ENCODE results near the gene NFE2L3. TPM values are rescaled to one million over a fixed set of nuclear protein-coding genes. Genes with fewer than 3 reads are reported as not detected.
A peak's percentile ranks its signal among the peaks of the same experiment; 100 is the strongest.

The NFE2L3 gene
- total and polyA plus RNA-seq, 7 experiments from 2014 or later: 1.1 to 49.5 (median 4.5) TPM

- peaks cover 0 to 14% (median 0%) of the 10 kb centered on the region in 11 donors for H3K9me3 Mint-ChIP-seq
- peak overlapping the region in 8 of 9 donors; percentile 10 to 89 (median 71) for H3K27ac Mint-ChIP-seq
- no peaks in the 10 kb centered on the region for H3K27me3 Mint-ChIP-seq
- H3K36me3 ChIP-seq (ENCODE audit: control insufficient read depth in 2 of 3, insufficient read depth in 3 of 3, low read length in 3 of 3): peaks cover 28 to 46% (median 30%) of the 10 kb centered on the region in 3 experiments
- ATAC-seq (peak; percentile 7), DNase-seq (no peak)
- CTCF ChIA-PET: interaction anchor here (0.8 to 2.4 kb wide), 7 partner anchors 9 to 181 kb away, joined by 3 to 17 read pairs (median 6); partner anchors contain the start of gene NFE2L3
- no peak overlapping the region for H3K4me3 ChIP-seq (ENCODE audit: low read length)
- peaks cover 5 to 71% (median 50%) of the 10 kb centered on the region in 5 donors for H3K36me3 Mint-ChIP-seq
- no peaks in the 10 kb centered on the region for H3K27me3 ChIP-seq (ENCODE audit: control insufficient read depth in 2 of 2, insufficient read depth in 2 of 2, low read length in 2 of 2)
- H3K27ac ChIP-seq (ENCODE audit: low read depth, low read length): no peak overlapping the region
- peaks cover 21 to 28% of the 10 kb centered on the region in 2 donors for H3K4me1 ChIP-seq (ENCODE audit: control insufficient read depth in 2 of 2, insufficient read depth in 2 of 2, low read length in 2 of 2)
- peaks cover 54 to 98% (median 86%) of the 10 kb centered on the region in 7 donors for H3K4me1 Mint-ChIP-seq
- POLR2A ChIA-PET: interaction anchor here (0.7 to 12.5 kb wide), 15 partner anchors 9 to 1474 kb away, joined by 3 to 289 read pairs (median 5); partner anchors contain the start of genes CBX3, HIBADH, HNRNPA2B1 and NFE2L3
- H3K4me3 Mint-ChIP-seq: peak overlapping the region in 2 of 10 donors; percentile 32 to 44
- intact Hi-C loops (cut with micrococcal nuclease): loop anchor here in 1 of 2 donors (1.0 kb wide), 1 partner anchor 8 kb away; no protein-coding TSS in a partner anchor
- H3K9me3 ChIP-seq (ENCODE audit: control insufficient read depth in 2 of 3, low read length in 3 of 3): no peaks in the 10 kb centered on the region
These were observed 36.4 kb downstream of the NFE2L3 start for GRCh38 chr7:26188206-26188956.

GRCh38 chr7:26188957-26189541, 37.1 kb downstream of the NFE2L3 start:
- ChIA-PET POLR2A (interaction anchor here (0.7 to 12.5 kb wide), 14 partner anchors 8 to 1474 kb away, joined by 3 to 289 read pairs (median 4); partner anchors contain the start of genes CBX3, HIBADH, HNRNPA2B1 and NFE2L3), CTCF (interaction anchor here (0.6 to 2.4 kb wide), 7 partner anchors 9 to 180 kb away, joined by 3 to 17 read pairs (median 6); no protein-coding TSS in a partner anchor)
- peaks cover 27 to 34% of the 10 kb centered on the region in 2 donors for H3K4me1 ChIP-seq (ENCODE audit: control insufficient read depth in 2 of 2, insufficient read depth in 2 of 2, low read length in 2 of 2)
- no peaks in the 10 kb centered on the region for H3K9me3 ChIP-seq (ENCODE audit: control insufficient read depth in 2 of 3, low read length in 3 of 3)
- DNase-seq (no peak), ATAC-seq (peak; percentile 3)
- peaks cover 31 to 52% (median 34%) of the 10 kb centered on the region in 3 experiments for H3K36me3 ChIP-seq (ENCODE audit: control insufficient read depth in 2 of 3, insufficient read depth in 3 of 3, low read length in 3 of 3)
- no peak overlapping the region for H3K27ac ChIP-seq (ENCODE audit: low read depth, low read length)
- Mint-ChIP-seq H3K4me1 (peaks cover 60 to 99% (median 87%) of the 10 kb centered on the region in 7 donors), H3K4me3 (peak overlapping the region in 1 of 10 donors; percentile 32), H3K27me3 (no peaks in the 10 kb centered on the region), H3K27ac (peak overlapping the region in 7 of 9 donors; percentile 10 to 89 (median 70)), H3K9me3 (peaks cover 0 to 14% (median 0%) of the 10 kb centered on the region in 11 donors), H3K36me3 (peaks cover 10 to 73% (median 57%) of the 10 kb centered on the region in 5 donors)
- no peak overlapping the region for H3K4me3 ChIP-seq (ENCODE audit: low read length)
- no peaks in the 10 kb centered on the region for H3K27me3 ChIP-seq (ENCODE audit: control insufficient read depth in 2 of 2, insufficient read depth in 2 of 2, low read length in 2 of 2)
- intact Hi-C loops (cut with micrococcal nuclease): loop anchor here in 1 of 2 donors (1.0 kb wide), 1 partner anchor 9 kb away; no protein-coding TSS in a partner anchor

DNA sequence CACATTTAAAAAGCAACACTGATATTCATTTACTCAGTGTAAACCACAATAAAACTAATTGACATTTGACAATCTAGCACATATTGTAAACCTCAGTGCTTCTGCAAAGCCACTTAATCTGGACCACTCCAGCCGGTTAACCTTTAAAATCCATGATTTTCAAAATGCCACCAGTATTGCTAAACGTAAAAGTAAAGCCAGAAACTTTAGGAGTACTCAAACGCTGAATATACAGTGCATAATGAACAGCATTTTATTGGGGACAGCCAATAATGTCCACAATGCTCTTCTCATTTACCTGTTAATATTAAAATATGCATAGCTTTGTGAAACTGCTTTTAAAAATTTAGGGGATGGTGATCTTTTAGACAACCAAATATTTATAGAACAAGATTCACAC, 37.7 kb downstream of the NFE2L3 start:
- Mint-ChIP-seq H3K36me3 (peaks cover 11 to 70% (median 54%) of the 10 kb centered on the region in 5 donors), H3K4me1 (peaks cover 62 to 99% (median 89%) of the 10 kb centered on the region in 7 donors), H3K27me3 (no peaks in the 10 kb centered on the region), H3K27ac (peak overlapping the region in 2 of 9 donors; percentile 56 to 70), H3K4me3 (no peak overlapping the region), H3K9me3 (peaks cover 0 to 9% (median 0%) of the 10 kb centered on the region in 11 donors)
- CTCF ChIA-PET: interaction anchor here (0.6 to 2.4 kb wide), 4 partner anchors 8 to 180 kb away, joined by 3 to 17 read pairs (median 7); no protein-coding TSS in a partner anchor
- Histone ChIP-seq H3K9me3 (ENCODE audit: control insufficient read depth in 2 of 3, low read length in 3 of 3) (no peaks in the 10 kb centered on the region), H3K36me3 (ENCODE audit: control insufficient read depth in 2 of 3, insufficient read depth in 3 of 3, low read length in 3 of 3) (peaks cover 34 to 58% (median 34%) of the 10 kb centered on the region in 3 experiments), H3K4me1 (ENCODE audit: control insufficient read depth in 2 of 2, insufficient read depth in 2 of 2, low read length in 2 of 2) (peaks cover 34 to 39% of the 10 kb centered on the region in 2 donors), H3K27me3 (ENCODE audit: control insufficient read depth in 2 of 2, insufficient read depth in 2 of 2, low read length in 2 of 2) (no peaks in the 10 kb centered on the region), H3K27ac (ENCODE audit: low read depth, low read length) (no peak overlapping the region), H3K4me3 (ENCODE audit: low read length) (no peak overlapping the region)
- intact Hi-C loops (cut with micrococcal nuclease): loop anchor here in 1 of 2 donors (1.0 to 2.0 kb wide), 2 partner anchors 9 to 19 kb away; no protein-coding TSS in a partner anchor
- DNase-seq (no peak), ATAC-seq (no peak)
- POLR2A ChIA-PET: interaction anchor here (1.1 to 12.5 kb wide), 9 partner anchors 7 to 99 kb away, joined by 3 to 289 read pairs (median 7); partner anchors contain the start of genes CBX3, HNRNPA2B1 and NFE2L3

DNA sequence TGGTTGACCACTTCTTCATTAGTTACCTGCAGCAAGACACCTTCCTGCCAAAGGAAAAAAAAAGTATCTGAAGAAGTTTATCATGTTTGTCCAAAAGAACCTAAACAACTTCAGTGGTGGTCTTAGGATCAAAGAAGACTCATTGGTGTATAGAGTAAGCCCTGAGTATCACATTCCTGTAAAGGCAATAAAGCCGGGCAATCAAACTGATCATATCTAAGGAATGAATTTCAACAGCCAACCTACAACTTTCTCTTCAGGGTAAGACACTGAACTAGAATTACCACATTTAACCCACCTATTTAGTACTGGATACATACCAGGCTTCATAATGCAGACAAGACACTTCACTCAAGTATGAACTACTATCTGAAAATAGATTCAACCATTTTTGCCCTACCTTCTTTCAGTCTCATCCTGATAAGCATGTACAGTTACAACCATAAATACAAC, 38.4 kb downstream of the NFE2L3 start:
- DNase-seq: no peak
- H3K27me3 ChIP-seq (ENCODE audit: control insufficient read depth in 2 of 2, insufficient read depth in 2 of 2, low read length in 2 of 2): no peaks in the 10 kb centered on the region
- no peak for ATAC-seq
- ChIA-PET CTCF (interaction anchor here (1.1 to 10.0 kb wide), 2 partner anchors 28 to 101 kb away, joined by 4 to 177 read pairs; no protein-coding TSS in a partner anchor), POLR2A (interaction anchor here (1.1 to 13.1 kb wide), 7 partner anchors 6 to 100 kb away, joined by 4 to 289 read pairs (median 27); partner anchors contain the start of genes CBX3, HNRNPA2B1 and NFE2L3)
- H3K27me3 Mint-ChIP-seq: no peaks in the 10 kb centered on the region
- peaks cover 39 to 44% of the 10 kb centered on the region in 2 donors for H3K4me1 ChIP-seq (ENCODE audit: control insufficient read depth in 2 of 2, insufficient read depth in 2 of 2, low read length in 2 of 2)
- intact Hi-C loops (cut with micrococcal nuclease): loop anchor here in 1 of 2 donors (1.0 to 2.0 kb wide), 2 partner anchors 8 to 20 kb away; no protein-coding TSS in a partner anchor
- H3K9me3 ChIP-seq (ENCODE audit: control insufficient read depth in 2 of 3, low read length in 3 of 3): no peaks in the 10 kb centered on the region
- H3K4me1 Mint-ChIP-seq: peaks cover 61 to 97% (median 87%) of the 10 kb centered on the region in 7 donors
- peaks cover 0 to 5% (median 0%) of the 10 kb centered on the region in 11 donors for H3K9me3 Mint-ChIP-seq
- H3K36me3 Mint-ChIP-seq: peaks cover 14 to 67% (median 55%) of the 10 kb centered on the region in 5 donors
- peak overlapping the region; percentile 25 for H3K27ac ChIP-seq (ENCODE audit: low read depth, low read length)
- no peak overlapping the region for H3K4me3 ChIP-seq (ENCODE audit: low read length)
- H3K36me3 ChIP-seq (ENCODE audit: control insufficient read depth in 2 of 3, insufficient read depth in 3 of 3, low read length in 3 of 3): peaks cover 34 to 64% (median 37%) of the 10 kb centered on the region in 3 experiments
- H3K4me3 Mint-ChIP-seq: peak overlapping the region in 4 of 10 donors; percentile 6 to 29 (median 18)
- H3K27ac Mint-ChIP-seq: peak overlapping the region; percentile 7 to 99 (median 63)

- intact Hi-C loops (cut with micrococcal nuclease): loop anchor here in 1 of 2 donors (2.0 kb wide), 1 partner anchor 21 kb away; no protein-coding TSS in a partner anchor
- ChIA-PET CTCF (interaction anchor here (0.6 to 10.0 kb wide), 5 partner anchors 29 to 179 kb away, joined by 3 to 177 read pairs (median 4); no protein-coding TSS in a partner anchor), POLR2A (interaction anchor here (0.6 to 13.1 kb wide), 12 partner anchors 7 to 108 kb away, joined by 3 to 289 read pairs (median 6); partner anchors contain the start of genes CBX3, HNRNPA2B1 and NFE2L3)
- Histone ChIP-seq H3K4me3 (ENCODE audit: low read length) (no peak overlapping the region), H3K9me3 (ENCODE audit: control insufficient read depth in 2 of 3, low read length in 3 of 3) (no peaks in the 10 kb centered on the region), H3K36me3 (ENCODE audit: control insufficient read depth in 2 of 3, insufficient read depth in 3 of 3, low read length in 3 of 3) (peaks cover 43 to 74% (median 46%) of the 10 kb centered on the region in 3 experiments), H3K27ac (ENCODE audit: low read depth, low read length) (no peak overlapping the region), H3K27me3 (ENCODE audit: control insufficient read depth in 2 of 2, insufficient read depth in 2 of 2, low read length in 2 of 2) (no peaks in the 10 kb centered on the region), H3K4me1 (ENCODE audit: control insufficient read depth in 2 of 2, insufficient read depth in 2 of 2, low read length in 2 of 2) (peaks cover 48 to 54% of the 10 kb centered on the region in 2 donors)
- H3K36me3 Mint-ChIP-seq: peaks cover 24 to 75% (median 61%) of the 10 kb centered on the region in 5 donors
- H3K9me3 Mint-ChIP-seq: peaks cover 0 to 5% (median 0%) of the 10 kb centered on the region in 11 donors
- DNase-seq: no peak
- H3K27me3 Mint-ChIP-seq: no peaks in the 10 kb centered on the region
- peak overlapping the region in 6 of 10 donors; percentile 33 to 71 (median 54) for H3K4me3 Mint-ChIP-seq
- no peak for ATAC-seq
- H3K4me1 Mint-ChIP-seq: peaks cover 63 to 98% (median 88%) of the 10 kb centered on the region in 7 donors
- H3K27ac Mint-ChIP-seq: peak overlapping the region in 6 of 9 donors; percentile 37 to 99 (median 69)
These were observed 39.4 kb downstream of the NFE2L3 start for GRCh38 chr7:26191233-26191973.

All from naive thymus-derived CD4-positive, alpha-beta T cell (primary cell).